Measurements from ENCODE around the gene TAGLN.
"Not testable (repeated sequence)": the region's sequence is repeated elsewhere in the genome, so short reads cannot be mapped to it uniquely, and the experiment has no call there.

TAGLN gene

GRCh38 chr11:117183178-117183577 is 16.0 kb upstream of the TAGLN start:
- H3K4me1 ChIP-seq (ENCODE audit: control insufficient read depth, insufficient read depth, low read length) = peaks cover 75% of the 10 kb centered on the region
- H3K36me3 ChIP-seq (ENCODE audit: control insufficient read depth, insufficient read depth, low read length) = peaks cover 15% of the 10 kb centered on the region
- not testable (repeated sequence) for H3K27me3 ChIP-seq (ENCODE audit: control insufficient read depth, insufficient read depth, low read length); H3K9me3 ChIP-seq (ENCODE audit: control insufficient read depth, low read length); H3K4me3 ChIP-seq (ENCODE audit: low read length); H3K9ac ChIP-seq (ENCODE audit: low read length)

- no peaks in the 10 kb centered on the region for H3K27me3 ChIP-seq (ENCODE audit: control insufficient read depth, insufficient read depth, low read length)
- H3K4me3 ChIP-seq (ENCODE audit: low read length) = no peak overlapping the region
- H3K36me3 ChIP-seq (ENCODE audit: control insufficient read depth, insufficient read depth, low read length) = peaks cover 15% of the 10 kb centered on the region
- no peaks in the 10 kb centered on the region for H3K9me3 ChIP-seq (ENCODE audit: control insufficient read depth, low read length)
- H3K9ac ChIP-seq (ENCODE audit: low read length) = no peak overlapping the region
- H3K4me1 ChIP-seq (ENCODE audit: control insufficient read depth, insufficient read depth, low read length) = peaks cover 77% of the 10 kb centered on the region
These were observed 15.3 kb upstream of the TAGLN start for GRCh38 chr11:117183724-117184349.

GRCh38 chr11:117185736-117186430 is 13.3 kb upstream of the TAGLN start:
- H3K9me3 ChIP-seq (ENCODE audit: control insufficient read depth, low read length) = no peaks in the 10 kb centered on the region
- no peaks in the 10 kb centered on the region for H3K27me3 ChIP-seq (ENCODE audit: control insufficient read depth, insufficient read depth, low read length)
- peaks cover 80% of the 10 kb centered on the region for H3K4me1 ChIP-seq (ENCODE audit: control insufficient read depth, insufficient read depth, low read length)
- H3K9ac ChIP-seq (ENCODE audit: low read length) = peak overlapping the region; percentile 1
- no peak overlapping the region for H3K4me3 ChIP-seq (ENCODE audit: low read length)
- peaks cover 29% of the 10 kb centered on the region for H3K36me3 ChIP-seq (ENCODE audit: control insufficient read depth, insufficient read depth, low read length)

- H3K9ac ChIP-seq (ENCODE audit: low read length) = peak overlapping the region; percentile 1
- peaks cover 74% of the 10 kb centered on the region for H3K4me1 ChIP-seq (ENCODE audit: control insufficient read depth, insufficient read depth, low read length)
- H3K4me3 ChIP-seq (ENCODE audit: low read length) = no peak overlapping the region
- no peaks in the 10 kb centered on the region for H3K9me3 ChIP-seq (ENCODE audit: control insufficient read depth, low read length)
- H3K36me3 ChIP-seq (ENCODE audit: control insufficient read depth, insufficient read depth, low read length) = peaks cover 29% of the 10 kb centered on the region
- no peaks in the 10 kb centered on the region for H3K27me3 ChIP-seq (ENCODE audit: control insufficient read depth, insufficient read depth, low read length)
These were observed 12.8 kb upstream of the TAGLN start for GRCh38 chr11:117186431-117186761.

- peak overlapping the region; percentile 48 for H3K9ac ChIP-seq (ENCODE audit: low read length)
- H3K4me3 ChIP-seq (ENCODE audit: low read length) = no peak overlapping the region
- H3K36me3 ChIP-seq (ENCODE audit: control insufficient read depth, insufficient read depth, low read length) = peaks cover 29% of the 10 kb centered on the region
- H3K4me1 ChIP-seq (ENCODE audit: control insufficient read depth, insufficient read depth, low read length) = peaks cover 68% of the 10 kb centered on the region
- H3K27me3 ChIP-seq (ENCODE audit: control insufficient read depth, insufficient read depth, low read length) = no peaks in the 10 kb centered on the region
- no peaks in the 10 kb centered on the region for H3K9me3 ChIP-seq (ENCODE audit: control insufficient read depth, low read length)
These were observed 12.2 kb upstream of the TAGLN start for GRCh38 chr11:117187007-117187406.

- no peaks in the 10 kb centered on the region for H3K27me3 ChIP-seq (ENCODE audit: control insufficient read depth, insufficient read depth, low read length)
- H3K9me3 ChIP-seq (ENCODE audit: control insufficient read depth, low read length) = no peaks in the 10 kb centered on the region
- no peak overlapping the region for H3K4me3 ChIP-seq (ENCODE audit: low read length)
- no peak overlapping the region for H3K9ac ChIP-seq (ENCODE audit: low read length)
- peaks cover 64% of the 10 kb centered on the region for H3K4me1 ChIP-seq (ENCODE audit: control insufficient read depth, insufficient read depth, low read length)
- H3K36me3 ChIP-seq (ENCODE audit: control insufficient read depth, insufficient read depth, low read length) = peaks cover 29% of the 10 kb centered on the region
These were observed 11.8 kb upstream of the TAGLN start for GRCh38 chr11:117187428-117187798.

- Histone ChIP-seq H3K4me1 (ENCODE audit: control insufficient read depth, insufficient read depth, low read length) (peaks cover 65% of the 10 kb centered on the region), H3K36me3 (ENCODE audit: control insufficient read depth, insufficient read depth, low read length) (peaks cover 34% of the 10 kb centered on the region), H3K9me3 (ENCODE audit: control insufficient read depth, low read length) (no peaks in the 10 kb centered on the region), H3K4me3 (ENCODE audit: low read length) (no peak overlapping the region), H3K9ac (ENCODE audit: low read length) (peak overlapping the region; percentile 4), H3K27me3 (ENCODE audit: control insufficient read depth, insufficient read depth, low read length) (no peaks in the 10 kb centered on the region)
These were observed 11.2 kb upstream of the TAGLN start for GRCh38 chr11:117187799-117188481.

- Histone ChIP-seq H3K9me3 (ENCODE audit: control insufficient read depth, low read length) (no peaks in the 10 kb centered on the region), H3K27me3 (ENCODE audit: control insufficient read depth, insufficient read depth, low read length) (no peaks in the 10 kb centered on the region), H3K4me1 (ENCODE audit: control insufficient read depth, insufficient read depth, low read length) (peaks cover 68% of the 10 kb centered on the region), H3K4me3 (ENCODE audit: low read length) (no peak overlapping the region), H3K9ac (ENCODE audit: low read length) (peak overlapping the region; percentile 4), H3K36me3 (ENCODE audit: control insufficient read depth, insufficient read depth, low read length) (peaks cover 38% of the 10 kb centered on the region)
These were observed 10.5 kb upstream of the TAGLN start for GRCh38 chr11:117188620-117189081.

GRCh38 chr11:117189191-117189940 is 9.8 kb upstream of the TAGLN start:
- peaks cover 66% of the 10 kb centered on the region for H3K4me1 ChIP-seq (ENCODE audit: control insufficient read depth, insufficient read depth, low read length)
- H3K9ac ChIP-seq (ENCODE audit: low read length) = no peak overlapping the region

GRCh38 chr11:117189941-117190544 is 9.1 kb upstream of the TAGLN start:
- H3K4me3 ChIP-seq (ENCODE audit: low read length) = no peak overlapping the region
- H3K36me3 ChIP-seq (ENCODE audit: control insufficient read depth, insufficient read depth, low read length) = peaks cover 38% of the 10 kb centered on the region
- H3K4me1 ChIP-seq (ENCODE audit: control insufficient read depth, insufficient read depth, low read length) = peaks cover 69% of the 10 kb centered on the region
- H3K9me3 ChIP-seq (ENCODE audit: control insufficient read depth, low read length) = no peaks in the 10 kb centered on the region
- no peak overlapping the region for H3K9ac ChIP-seq (ENCODE audit: low read length)
- H3K27me3 ChIP-seq (ENCODE audit: control insufficient read depth, insufficient read depth, low read length) = no peaks in the 10 kb centered on the region

More at GRCh38 chr11:117189191-117189940, 9.8 kb upstream of the TAGLN start:
- H3K4me3 ChIP-seq (ENCODE audit: low read length) = no peak overlapping the region
- H3K36me3 ChIP-seq (ENCODE audit: control insufficient read depth, insufficient read depth, low read length) = peaks cover 38% of the 10 kb centered on the region
- H3K9me3 ChIP-seq (ENCODE audit: control insufficient read depth, low read length) = no peaks in the 10 kb centered on the region
- no peaks in the 10 kb centered on the region for H3K27me3 ChIP-seq (ENCODE audit: control insufficient read depth, insufficient read depth, low read length)

GRCh38 chr11:117191680-117192400 is 7.3 kb upstream of the TAGLN start:
- no peak overlapping the region for H3K4me3 ChIP-seq (ENCODE audit: low read length)
- peaks cover 69% of the 10 kb centered on the region for H3K4me1 ChIP-seq (ENCODE audit: control insufficient read depth, insufficient read depth, low read length)
- no peaks in the 10 kb centered on the region for H3K9me3 ChIP-seq (ENCODE audit: control insufficient read depth, low read length)
- no peak overlapping the region for H3K9ac ChIP-seq (ENCODE audit: low read length)
- H3K36me3 ChIP-seq (ENCODE audit: control insufficient read depth, insufficient read depth, low read length) = peaks cover 40% of the 10 kb centered on the region
- no peaks in the 10 kb centered on the region for H3K27me3 ChIP-seq (ENCODE audit: control insufficient read depth, insufficient read depth, low read length)
